Midbrain (tissue), 1 donor: ENCODE results near the gene XCL1.

Experiments
- DNase-seq: peaks from one replicate; lab custom pipeline; 2025; lab: John Stamatoyannopoulos, UW

The XCL1 gene

DNA sequence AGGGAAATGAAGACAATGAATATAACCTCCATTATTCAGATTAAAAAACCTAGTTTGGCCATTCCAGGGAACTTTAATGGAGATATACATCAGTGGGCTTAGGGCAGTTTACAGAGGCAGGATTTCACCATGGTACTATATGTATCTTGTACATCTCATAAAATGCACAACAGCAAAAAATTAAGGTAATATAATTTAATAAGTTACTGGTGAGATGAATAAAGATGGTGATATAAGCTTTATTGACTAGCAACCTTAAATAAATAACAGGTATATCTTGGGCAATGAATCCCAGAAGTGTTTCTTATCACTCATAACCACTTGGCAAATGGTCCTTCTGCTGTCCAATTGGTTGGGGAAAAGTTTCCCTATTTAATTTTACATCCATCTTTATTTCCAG is 29.0 kb downstream of the XCL1 start:
- no peak for DNase-seq

DNA sequence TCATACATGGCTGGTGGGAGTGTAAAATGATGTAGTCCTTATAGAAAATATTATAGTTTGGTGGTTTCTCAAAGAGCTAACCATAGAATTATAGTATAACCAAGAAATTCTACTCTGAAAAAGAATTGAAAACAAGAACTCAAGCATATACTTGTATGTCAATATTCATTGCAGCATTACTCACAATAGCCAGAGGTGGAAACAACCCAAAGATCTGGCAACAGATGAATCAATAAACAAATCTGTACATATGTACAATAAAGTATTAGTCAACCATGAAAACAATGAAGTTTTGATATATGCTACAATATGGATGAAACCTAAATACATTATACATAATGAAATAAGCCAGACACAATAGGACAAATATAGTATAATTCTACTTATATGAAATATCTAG is 29.7 kb downstream of the XCL1 start:
- DNase-seq = no peak

DNA sequence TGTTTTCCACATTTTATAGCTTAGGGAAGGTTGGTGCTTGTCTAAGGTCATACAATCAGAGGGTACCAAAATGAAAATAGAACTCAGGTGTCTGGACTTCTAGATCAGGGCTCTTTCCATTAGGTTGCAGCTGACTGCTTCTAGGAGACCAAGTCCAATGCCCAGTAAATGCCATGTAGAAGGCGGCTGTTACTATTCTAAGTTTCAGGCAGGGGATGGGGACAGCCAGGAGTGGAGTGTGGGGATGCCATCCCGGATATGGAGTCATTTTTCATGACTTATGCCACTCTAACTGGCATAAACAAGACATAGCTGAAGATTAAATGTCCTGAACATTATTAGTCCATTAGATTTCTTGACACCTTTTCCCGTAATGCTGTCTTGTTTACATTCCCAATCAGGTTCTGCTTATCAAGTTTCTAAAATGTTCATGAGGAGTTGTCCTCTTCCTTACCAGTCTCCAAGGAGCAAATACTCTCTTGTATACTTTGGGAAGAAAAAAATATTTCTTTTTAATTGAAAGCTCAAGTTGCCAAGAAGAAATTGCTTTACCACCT is 31.5 kb downstream of the XCL1 start:
- no peak for DNase-seq

DNA sequence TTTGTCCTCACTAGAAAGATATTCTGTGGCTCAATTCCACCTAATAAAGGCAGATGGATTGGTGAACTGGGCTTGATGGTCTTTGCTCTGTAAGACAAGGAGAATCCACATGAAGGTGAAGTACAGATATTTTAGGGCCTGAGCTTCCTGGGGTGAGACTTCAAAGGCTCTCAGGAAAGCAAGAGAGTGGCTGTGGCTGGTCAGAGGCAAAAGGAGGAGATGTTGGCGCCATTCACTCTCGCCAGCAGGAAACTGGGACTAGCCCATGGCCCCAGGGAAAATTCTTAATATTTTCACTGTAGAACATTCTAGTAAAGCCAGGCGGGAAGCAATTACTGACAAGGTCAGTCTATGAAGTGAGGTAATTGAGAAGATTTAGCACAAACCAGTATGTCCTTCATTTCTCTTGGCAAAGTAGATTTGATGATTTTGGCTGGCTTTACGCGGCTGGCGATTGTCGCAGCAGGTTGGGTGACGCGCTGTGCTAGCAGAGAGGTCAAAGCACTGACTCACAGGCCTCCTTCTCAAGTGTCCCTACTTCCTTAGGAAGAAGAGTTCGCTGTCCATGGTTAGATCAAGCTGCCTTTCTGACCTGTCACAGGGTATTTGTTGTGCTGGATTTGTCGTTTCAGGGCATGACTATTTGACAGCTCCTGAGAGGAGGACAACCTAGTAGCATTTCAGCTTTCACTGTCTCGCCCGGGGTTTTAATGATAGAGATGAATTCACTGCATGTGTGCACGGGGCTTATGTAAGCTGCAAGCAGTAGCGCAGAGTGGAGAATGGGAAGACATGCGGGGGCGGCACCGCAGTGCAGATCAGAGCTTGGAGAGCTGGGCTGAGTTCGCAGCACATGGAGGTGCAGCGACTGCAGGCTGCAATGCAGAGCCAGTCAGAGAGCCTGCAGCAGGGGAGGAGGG is 32.7 kb downstream of the XCL1 start:
- DNase-seq = no peak

DNA sequence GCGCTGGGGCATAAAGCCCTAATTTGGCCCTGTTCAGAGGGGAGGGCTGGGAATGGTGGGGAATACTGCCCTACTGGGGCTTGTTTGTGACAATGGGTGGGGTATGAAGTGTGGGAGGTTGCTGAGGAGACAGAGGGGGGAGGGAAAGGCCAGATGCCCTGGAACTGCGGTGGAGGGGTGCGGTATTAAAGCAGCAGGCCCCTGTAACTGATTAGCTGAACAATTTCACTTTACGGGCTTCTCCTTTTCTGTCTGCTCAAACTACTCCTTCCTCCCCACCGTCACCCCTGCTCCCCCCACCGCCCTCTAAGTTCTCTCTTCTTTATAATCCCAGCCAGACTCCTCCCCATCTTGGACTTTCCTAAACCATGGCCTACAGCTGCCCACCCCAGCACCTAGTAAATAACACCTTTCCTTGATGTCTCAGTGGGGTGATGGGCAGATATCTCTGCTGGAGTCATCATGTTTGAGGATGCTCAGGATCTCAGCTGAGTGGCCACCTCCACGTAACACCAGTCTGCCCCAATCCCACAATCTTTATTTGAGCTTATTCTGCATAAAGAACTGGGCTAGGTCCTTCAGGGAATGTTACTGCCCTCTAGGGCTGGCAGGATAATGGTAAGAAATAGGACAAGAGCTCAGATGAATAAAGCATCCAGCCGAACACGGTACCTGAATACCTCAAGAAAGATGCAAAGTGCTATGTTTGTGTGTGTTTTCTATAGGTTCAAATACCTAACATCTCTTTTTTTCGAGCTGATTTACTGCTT is 33.5 kb downstream of the XCL1 start:
- no peak for DNase-seq

DNA sequence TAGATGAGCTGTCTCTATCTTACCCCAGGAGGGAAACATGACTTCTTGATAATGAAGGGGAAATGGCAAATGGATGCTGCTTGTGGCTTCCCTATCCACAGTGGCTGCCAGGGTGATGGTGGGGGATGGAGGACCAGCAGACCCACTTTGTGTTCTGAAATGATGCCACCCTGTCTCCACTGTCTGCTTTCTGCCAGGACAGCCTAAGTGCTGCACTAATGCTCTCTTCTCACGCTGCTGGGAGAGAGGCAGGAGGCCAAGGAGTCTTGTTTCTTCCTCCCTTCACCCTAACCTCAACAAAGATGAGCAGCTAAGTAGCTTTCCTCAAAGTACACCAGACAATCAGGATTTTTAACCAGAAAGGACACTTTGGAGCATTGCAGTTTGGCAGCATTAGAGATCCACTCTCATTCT is 36.6 kb downstream of the XCL1 start:
- DNase-seq = no peak

DNA sequence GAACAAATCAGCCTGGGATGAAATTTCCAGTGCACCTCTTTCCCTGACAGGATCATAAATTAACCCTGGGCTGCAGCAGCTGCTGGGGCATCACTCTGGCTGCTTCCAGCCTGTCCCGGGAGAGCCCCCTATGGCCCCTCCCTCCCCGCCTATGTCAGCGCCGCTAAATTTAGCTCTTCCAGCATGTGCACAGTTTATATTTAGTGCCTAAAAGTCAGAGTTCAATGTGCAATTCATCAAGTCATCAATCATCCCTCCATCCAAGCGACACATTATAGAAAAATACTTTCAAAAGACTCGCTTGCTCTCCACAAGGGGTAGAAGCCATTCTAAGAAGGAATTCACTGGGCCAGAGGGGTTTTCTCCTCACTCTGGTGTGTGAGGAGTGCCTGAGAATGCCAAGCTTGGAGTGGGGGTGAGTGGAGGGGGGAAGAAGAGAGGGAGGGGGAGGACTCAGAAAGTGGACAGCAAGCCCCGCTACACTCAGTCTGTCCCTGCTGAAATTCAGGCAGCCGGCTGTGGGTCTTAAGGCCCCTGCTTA is 37.4 kb downstream of the XCL1 start:
- DNase-seq = peak; percentile 42

DNA sequence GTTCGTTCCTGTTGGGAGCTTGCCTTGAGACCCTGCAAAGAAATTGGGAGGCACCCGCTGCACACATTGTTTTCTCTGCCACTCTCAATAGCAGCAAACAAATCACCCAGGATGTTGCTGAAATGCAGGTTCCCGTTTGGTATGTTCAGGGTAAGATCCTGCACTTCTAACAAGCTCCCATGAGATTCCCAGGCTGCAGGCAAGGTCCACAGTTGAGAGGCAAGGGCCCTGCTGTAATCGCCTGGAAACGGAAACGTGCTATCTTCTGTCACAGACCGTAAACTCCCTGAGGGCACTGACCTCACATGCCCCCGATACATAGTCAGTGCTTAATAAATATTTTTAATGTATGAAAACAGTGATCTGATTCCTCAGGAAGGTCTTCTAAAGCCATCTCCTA is 37.8 kb downstream of the XCL1 start:
- no peak for DNase-seq

DNA sequence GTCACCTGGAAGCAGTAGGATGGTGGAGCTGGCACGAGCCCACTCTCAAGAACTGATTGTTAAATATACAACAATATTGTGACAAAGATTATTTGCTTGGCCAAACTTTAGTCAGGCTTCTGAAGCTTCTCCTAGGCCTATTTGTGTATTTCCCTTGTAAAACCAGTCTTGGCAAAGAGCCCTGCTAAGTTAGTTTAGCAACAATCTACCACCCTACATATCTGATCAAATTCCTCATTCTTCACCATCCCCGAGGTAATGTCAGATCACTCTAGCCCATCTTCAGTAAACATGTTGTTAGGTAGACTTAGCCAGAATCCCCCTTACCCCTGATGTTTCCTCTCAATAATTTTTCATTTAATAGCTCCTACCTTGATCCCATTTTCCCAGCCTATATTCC is 39.6 kb downstream of the XCL1 start:
- DNase-seq = no peak

DNA sequence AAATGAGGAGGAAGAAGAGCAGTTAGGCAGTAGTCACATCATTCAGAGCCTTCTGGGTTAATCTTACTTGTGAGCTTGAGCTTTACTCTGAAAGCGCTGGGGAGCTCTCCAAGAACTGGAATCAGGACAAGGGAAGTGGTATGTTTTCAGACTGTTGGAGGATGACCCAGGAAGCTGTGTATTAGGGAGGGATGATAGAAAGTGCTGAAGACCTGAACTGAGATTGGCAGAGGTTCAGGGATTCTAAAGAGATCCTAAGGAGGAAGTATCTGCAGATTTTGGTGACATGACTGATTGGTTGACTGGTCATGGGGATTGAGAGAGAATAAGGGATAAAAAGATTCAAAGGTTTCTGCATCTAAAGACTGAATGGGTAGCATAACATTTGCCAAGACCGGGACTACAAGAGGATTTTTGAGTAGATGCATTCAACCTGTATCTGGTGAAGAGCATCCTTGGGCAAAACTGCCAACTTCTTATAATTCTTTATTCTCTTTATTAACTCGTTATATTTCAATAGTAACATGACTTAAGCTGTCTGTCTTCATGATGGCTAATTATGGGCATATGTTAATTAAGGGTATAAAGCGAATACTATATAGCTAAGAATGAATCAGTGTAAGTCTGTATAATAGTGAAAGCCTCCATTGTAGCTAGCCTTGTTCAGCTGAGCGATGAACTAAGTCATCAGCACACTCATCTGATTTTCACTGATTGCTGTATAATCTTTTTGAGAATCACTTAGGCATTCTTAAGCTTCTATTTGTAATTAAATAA is 41.8 kb downstream of the XCL1 start:
- peak; percentile 51 for DNase-seq

DNA sequence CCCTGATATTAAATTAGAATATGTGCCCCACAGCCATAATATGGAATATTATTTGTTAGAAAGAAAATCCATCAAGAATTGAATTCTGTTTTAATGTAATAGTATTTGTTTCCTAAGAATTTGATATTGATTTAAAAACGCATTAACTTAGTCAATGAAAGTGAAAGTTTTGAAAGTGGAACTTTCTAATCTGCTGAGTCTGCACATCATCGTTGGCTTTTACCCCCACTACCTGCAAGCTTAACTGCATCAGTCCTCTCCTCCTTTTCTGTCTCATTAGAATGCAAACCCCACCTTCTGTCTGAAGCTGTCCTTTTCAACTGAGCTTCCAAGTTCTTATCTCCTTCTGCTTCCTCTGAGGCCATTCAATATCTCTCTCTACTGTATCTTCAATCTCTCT is 42.5 kb downstream of the XCL1 start:
- no peak for DNase-seq

DNA sequence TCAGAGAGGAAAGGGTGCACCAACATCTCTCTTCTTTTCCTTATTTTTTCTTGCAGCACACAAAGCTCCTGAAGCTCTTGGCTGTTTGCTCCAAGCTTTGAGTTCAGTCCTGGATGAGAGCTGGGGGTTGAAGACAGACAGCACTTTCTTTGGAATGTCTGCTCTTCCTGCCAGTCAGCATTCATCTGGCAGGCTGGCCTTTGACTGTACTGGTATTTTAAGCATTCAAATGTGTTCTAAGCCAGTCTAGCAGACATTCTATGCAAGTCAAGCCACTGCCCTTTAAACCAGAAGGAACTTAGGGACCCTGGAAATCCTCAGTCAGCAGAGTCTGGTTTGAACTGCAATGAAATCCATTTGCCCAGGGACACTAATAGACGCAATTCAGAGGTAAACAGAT is 45.0 kb downstream of the XCL1 start:
- DNase-seq = no peak

DNA sequence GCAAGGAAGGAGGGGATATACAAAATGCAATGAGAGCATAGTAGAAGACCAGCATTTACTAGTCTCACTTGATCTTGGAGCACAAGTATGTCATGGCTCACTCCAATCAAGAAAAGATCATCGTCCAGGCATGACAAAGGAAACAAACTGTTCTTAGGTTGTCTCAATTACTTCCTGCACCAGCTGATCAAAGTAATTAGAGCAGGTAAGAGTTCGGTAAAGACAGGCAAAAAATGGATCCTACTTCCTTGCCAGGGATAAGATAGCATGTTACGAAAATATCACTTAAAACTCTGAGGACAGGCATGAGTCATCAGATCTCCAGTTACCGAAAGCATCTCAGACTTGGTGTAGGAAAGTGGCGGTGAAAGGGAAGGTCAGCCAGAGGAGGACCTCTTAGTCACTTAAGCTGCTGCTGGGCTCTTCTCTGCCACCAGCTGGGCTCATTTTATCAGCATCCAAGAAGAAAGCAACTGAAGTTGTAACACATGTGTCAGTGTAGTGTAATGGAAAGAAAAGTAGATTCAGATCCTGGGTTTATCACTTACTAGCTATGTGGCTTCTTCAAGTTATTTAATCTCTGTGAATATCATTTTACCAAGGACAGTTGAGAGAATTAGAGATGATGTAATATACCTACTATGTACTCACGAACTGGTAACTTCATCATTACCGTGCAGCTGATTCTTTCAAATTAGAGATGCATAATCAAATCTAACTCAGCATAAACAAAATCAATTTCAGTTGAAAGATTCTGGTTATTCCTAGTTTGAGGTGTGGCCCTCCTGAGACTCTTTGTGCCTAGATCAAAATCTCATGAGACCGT is 46.8 kb downstream of the XCL1 start:
- no peak for DNase-seq

DNA sequence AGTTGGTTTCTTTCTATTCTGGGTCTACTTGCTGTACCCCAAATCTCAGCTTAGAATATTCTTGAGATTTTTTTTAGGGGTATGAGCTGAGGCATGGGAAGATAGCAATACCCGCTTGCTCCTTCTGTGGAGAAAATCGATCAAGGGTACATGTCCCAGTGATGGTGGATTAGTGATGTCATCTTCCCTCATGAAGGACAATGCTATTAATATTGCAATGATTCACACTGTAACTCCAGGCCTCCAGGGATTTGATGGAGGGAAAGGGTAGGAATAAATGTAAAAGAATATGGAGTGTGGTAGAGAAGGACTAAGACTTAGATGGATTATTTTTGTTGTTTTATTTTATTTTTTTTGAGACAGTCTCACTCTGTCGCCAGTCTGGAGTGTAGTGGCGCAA is 47.4 kb downstream of the XCL1 start:
- no peak for DNase-seq

DNA sequence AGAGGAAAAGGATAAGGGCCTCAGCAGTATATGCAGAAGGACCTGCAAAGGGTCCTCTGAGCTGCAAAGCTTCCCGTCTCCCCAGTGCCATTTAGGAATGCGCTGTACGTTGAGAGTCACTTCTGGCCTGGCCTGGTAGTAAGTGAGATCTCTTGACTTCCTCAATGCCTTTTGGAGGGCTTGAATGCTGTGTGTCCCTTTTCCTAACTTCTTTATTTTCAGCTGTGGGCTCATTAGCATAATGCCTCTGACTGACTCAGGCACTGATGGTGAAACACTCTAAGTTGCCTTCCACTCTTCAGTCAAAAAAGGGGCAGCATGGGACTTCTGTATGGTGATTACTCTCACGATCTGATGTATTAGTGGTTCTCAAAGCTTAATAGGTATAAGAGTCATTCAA is 49.9 kb downstream of the XCL1 start:
- DNase-seq = no peak

DNA sequence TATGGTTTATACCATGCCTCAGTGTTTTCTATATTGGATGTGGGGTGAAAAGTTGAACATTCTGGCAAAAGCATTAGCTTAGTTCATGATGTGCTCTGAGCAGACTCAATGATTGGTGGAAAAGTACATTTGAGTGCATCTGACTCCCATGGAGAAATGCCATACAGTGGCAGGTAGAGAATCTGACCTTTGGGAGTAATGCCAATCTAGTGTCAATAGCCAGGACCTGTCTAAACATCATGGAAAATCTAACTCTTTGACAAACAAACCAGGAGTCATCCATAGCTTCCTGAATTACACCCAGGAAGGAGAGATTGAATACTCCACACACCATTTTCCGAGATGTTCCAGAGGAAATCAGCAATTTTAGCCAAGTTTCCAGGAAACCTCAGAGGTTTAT is 51.0 kb downstream of the XCL1 start:
- DNase-seq = no peak

DNA sequence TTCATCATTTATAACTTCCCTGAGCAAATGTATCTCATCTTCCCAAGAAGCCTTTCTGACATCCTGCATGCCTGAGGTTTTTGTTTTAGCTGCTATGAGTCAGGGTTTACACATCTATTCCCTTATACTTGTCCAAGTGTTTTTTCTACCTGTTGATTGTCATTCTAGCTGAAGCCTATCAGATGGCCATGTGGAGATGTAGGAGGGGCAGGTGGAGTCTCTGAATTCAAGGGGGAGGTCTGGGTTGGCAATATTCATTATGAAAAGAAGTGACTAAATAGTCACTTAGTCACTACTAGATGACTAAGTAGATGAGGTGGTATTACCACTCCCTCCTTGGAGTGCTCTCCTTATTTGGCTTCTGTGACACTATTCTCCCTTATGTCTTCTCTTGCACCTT is 52.4 kb downstream of the XCL1 start:
- no peak for DNase-seq

DNA sequence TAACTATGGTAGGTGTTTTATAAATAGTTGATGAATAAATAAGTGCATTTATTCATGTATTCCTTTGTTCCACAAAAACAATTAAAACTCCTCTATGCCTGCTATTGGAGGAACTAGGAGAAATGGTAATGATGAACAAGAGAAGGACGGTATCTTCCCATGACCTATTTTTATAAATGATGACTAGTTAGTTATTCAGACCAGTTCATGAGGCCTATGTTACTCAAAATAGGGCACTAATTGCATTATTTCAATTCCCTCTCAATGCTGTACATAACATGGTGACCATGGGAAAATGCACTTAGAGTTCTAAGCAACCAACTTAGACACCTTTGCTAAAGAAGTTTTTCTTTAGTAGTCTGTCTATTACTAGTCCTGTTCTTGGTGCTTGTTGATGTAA is 53.1 kb downstream of the XCL1 start:
- DNase-seq = no peak
